Karpas-422 (cell line): ENCODE results near the gene FAM72D. TPM values are rescaled to one million over a fixed set of nuclear protein-coding genes. Genes with fewer than 3 reads are reported as not detected.
"Not testable (repeated sequence)": the region's sequence is repeated elsewhere in the genome, so short reads cannot be mapped to it uniquely, and the experiment has no call there.

Experiments used
- DNase-seq: peaks from one replicate; pipeline ENCODE4 v3.0.0-alpha.2; 2015
- H2AFZ ChIP-seq: fragments of 200-600 bp; sonication (generic); 2 replicates; pipeline ENCODE4 v1.6.1; 2014; ENCODE audit warnings: antibody characterized with exemption, low read length, mixed read lengths
- H3K27ac ChIP-seq: fragments of 200-600 bp; sonication (generic); 2 replicates; pipeline ENCODE4 v1.5.1; 2014; ENCODE audit warnings: mild to moderate bottlenecking, low read length, moderate library complexity
- H3K27me3 ChIP-seq: fragments of 200-600 bp; sonication (generic); 2 replicates; pipeline ENCODE4 v1.6.1; 2014; ENCODE audit warnings: low read length, mixed read lengths
- H3K36me3 ChIP-seq: fragments of 200-600 bp; sonication (generic); 2 replicates; pipeline ENCODE4 v1.6.1; 2014; ENCODE audit warnings: low read length, mixed read lengths; ENCODE audit not compliant: insufficient read depth
- H3K4me1 ChIP-seq: fragments of 200-600 bp; sonication (generic); 2 replicates; pipeline ENCODE4 v1.6.1; 2014; ENCODE audit warnings: mild to moderate bottlenecking, low read length, mixed read lengths
- H3K4me2 ChIP-seq: fragments of 200-600 bp; sonication (generic); 2 replicates; pipeline ENCODE4 v1.6.1; 2014; ENCODE audit warnings: low read length, low read depth, mild to moderate bottlenecking; ENCODE audit not compliant: poor library complexity, severe bottlenecking
- H3K4me3 ChIP-seq: fragments of 200-600 bp; sonication (generic); 2 replicates; pipeline ENCODE4 v1.5.1; 2014; ENCODE audit warnings: mild to moderate bottlenecking, antibody characterized with exemption, low read length, mixed read lengths
- H3K79me2 ChIP-seq: fragments of 200-600 bp; sonication (generic); 2 replicates; pipeline ENCODE4 v1.6.1; 2014; ENCODE audit warnings: mild to moderate bottlenecking, low read length, mixed read lengths
- H3K9ac ChIP-seq: fragments of 200-600 bp; sonication (generic); 2 replicates; pipeline ENCODE4 v1.6.0; 2014; ENCODE audit warnings: low read length
- H3K9me2 ChIP-seq: fragments of 200-600 bp; sonication (generic), shearing (Covaris generic); replicated peaks from 2 replicates; pipeline ENCODE4 v1.6.0; 2014; ENCODE audit warnings: mild to moderate bottlenecking, low read length, moderate library complexity; ENCODE audit not compliant: insufficient read depth
- H3K9me3 ChIP-seq: fragments of 300-700, 200-600 bp; sonication (generic); 2 replicates; pipeline ENCODE4 v1.6.1; 2014; ENCODE audit warnings: low read length, mixed read lengths
- H4K20me1 ChIP-seq: fragments of 200-600 bp; sonication (generic); 2 replicates; pipeline ENCODE4 v1.6.1; 2014; ENCODE audit warnings: mild to moderate bottlenecking, antibody characterized with exemption, low read length, low read depth; ENCODE audit not compliant: insufficient read depth
- total RNA-seq: library from RNA; depleted of rRNA; stranded (reverse); fragments of >200 nt; shearing (Covaris generic); gene quantifications from 2 replicates; pipeline ENCODE4 v1.2.3, GENCODE V29; 2014; ENCODE audit warnings: low replicate concordance

Gene FAM72D
- total RNA-seq, 1 experiment from 2014 or later: 18.6 TPM

GRCh38 chr1:145112703-145113102, 16.9 kb downstream of the FAM72D start:
- H3K4me3 ChIP-seq, H3K27ac ChIP-seq, H3K4me2 ChIP-seq, H3K36me3 ChIP-seq, DNase-seq, H3K79me2 ChIP-seq, H3K4me1 ChIP-seq, H3K9me2 ChIP-seq, H2AFZ ChIP-seq, H4K20me1 ChIP-seq, H3K9ac ChIP-seq, H3K9me3 ChIP-seq, H3K27me3 ChIP-seq: not testable (repeated sequence)

- not testable (repeated sequence) for H3K9me3 ChIP-seq, H3K27ac ChIP-seq, H4K20me1 ChIP-seq
These were observed 18.8 kb downstream of the FAM72D start for GRCh38 chr1:145114560-145115057.

GRCh38 chr1:145115587-145116493, 20.1 kb downstream of the FAM72D start:
- H4K20me1 ChIP-seq, H3K4me2 ChIP-seq, H3K4me3 ChIP-seq, H3K36me3 ChIP-seq, H3K79me2 ChIP-seq, H3K9ac ChIP-seq, H3K27me3 ChIP-seq, DNase-seq, H3K4me1 ChIP-seq, H2AFZ ChIP-seq, H3K27ac ChIP-seq, H3K9me2 ChIP-seq, H3K9me3 ChIP-seq: not testable (repeated sequence)

More at GRCh38 chr1:145114560-145115057, 18.8 kb downstream of the FAM72D start:
- not testable (repeated sequence) for H3K36me3 ChIP-seq, DNase-seq, H3K4me2 ChIP-seq, H3K9me2 ChIP-seq, H3K4me1 ChIP-seq, H3K79me2 ChIP-seq, H2AFZ ChIP-seq, H3K9ac ChIP-seq, H3K4me3 ChIP-seq, H3K27me3 ChIP-seq

GRCh38 chr1:145119842-145120241, 24.1 kb downstream of the FAM72D start:
- not testable (repeated sequence) for DNase-seq, H3K4me3 ChIP-seq, H3K27me3 ChIP-seq, H3K36me3 ChIP-seq, H3K79me2 ChIP-seq, H4K20me1 ChIP-seq, H3K9me2 ChIP-seq, H3K4me1 ChIP-seq, H3K9ac ChIP-seq, H2AFZ ChIP-seq, H3K9me3 ChIP-seq, H3K4me2 ChIP-seq, H3K27ac ChIP-seq

GRCh38 chr1:145122344-145123061, 26.7 kb downstream of the FAM72D start:
- not testable (repeated sequence) for H3K79me2 ChIP-seq, H3K9me3 ChIP-seq, H3K9ac ChIP-seq, H3K4me3 ChIP-seq, H3K36me3 ChIP-seq, H4K20me1 ChIP-seq, H3K9me2 ChIP-seq, H3K4me2 ChIP-seq, H3K4me1 ChIP-seq, DNase-seq, H3K27me3 ChIP-seq, H3K27ac ChIP-seq, H2AFZ ChIP-seq

GRCh38 chr1:145123062-145123395, 27.3 kb downstream of the FAM72D start:
- H3K4me1 ChIP-seq, H3K9ac ChIP-seq, H4K20me1 ChIP-seq, H3K27me3 ChIP-seq, H3K79me2 ChIP-seq, H3K4me2 ChIP-seq, H3K4me3 ChIP-seq, H2AFZ ChIP-seq, H3K36me3 ChIP-seq, H3K27ac ChIP-seq, DNase-seq, H3K9me2 ChIP-seq, H3K9me3 ChIP-seq: not testable (repeated sequence)

GRCh38 chr1:145123992-145124641, 28.3 kb downstream of the FAM72D start:
- H3K4me2 ChIP-seq, H3K27me3 ChIP-seq, H3K9ac ChIP-seq, DNase-seq, H3K9me3 ChIP-seq, H3K4me1 ChIP-seq, H2AFZ ChIP-seq, H3K36me3 ChIP-seq, H3K9me2 ChIP-seq, H4K20me1 ChIP-seq, H3K79me2 ChIP-seq, H3K4me3 ChIP-seq, H3K27ac ChIP-seq: not testable (repeated sequence)

- not testable (repeated sequence) for H3K9me3 ChIP-seq, H3K27ac ChIP-seq, H3K9me2 ChIP-seq, H2AFZ ChIP-seq, DNase-seq, H3K36me3 ChIP-seq, H3K4me1 ChIP-seq, H3K9ac ChIP-seq, H3K4me2 ChIP-seq, H3K4me3 ChIP-seq, H4K20me1 ChIP-seq, H3K79me2 ChIP-seq, H3K27me3 ChIP-seq
These were observed 29.3 kb downstream of the FAM72D start for GRCh38 chr1:145125112-145125511.
